ENCODE results near the gene OR11H6.

The OR11H6 gene

DNA sequence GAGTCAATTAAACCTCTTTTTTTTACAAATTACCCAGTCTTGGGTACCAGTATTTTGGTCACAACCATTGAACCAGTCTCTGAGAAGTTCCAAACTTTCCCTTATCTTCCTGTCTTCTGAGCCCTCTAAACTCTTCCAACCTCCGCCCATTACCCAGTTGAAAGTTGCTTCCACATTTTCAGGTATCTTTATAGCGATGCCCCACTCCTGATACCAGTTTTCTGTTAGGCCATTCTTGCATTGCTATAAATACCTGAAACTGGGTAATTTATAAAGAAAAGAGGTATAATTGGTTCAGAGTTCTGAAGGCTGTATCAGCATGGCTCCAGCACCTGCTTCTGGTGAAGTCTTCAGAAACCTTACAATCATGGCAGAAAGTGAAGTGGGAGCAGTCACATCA is 50.6 kb downstream of the OR11H6 start:
- ATAC-seq: no peak
